Nephron (organoid): ENCODE data around the gene IL22.
A peak's percentile ranks its signal among the peaks of the same experiment; 100 is the strongest.

Experiments
- H3K27ac Mint-ChIP-seq, 3 experiments: 2 replicates each; pipeline ENCODE4 v1.8.0; 2020; ENCODE audit warnings: mixed read lengths in 3 of 3, mild to moderate bottlenecking in 2 of 3, moderate library complexity in 1 of 3
- H3K27me3 Mint-ChIP-seq: 2 replicates; pipeline ENCODE4 v1.8.0; 2021; ENCODE audit warnings: low read depth, mild to moderate bottlenecking, moderate library complexity, mixed read lengths
- H3K36me3 Mint-ChIP-seq: 2 replicates; pipeline ENCODE4 v1.8.0; 2020; ENCODE audit warnings: low read depth, mixed read lengths
- H3K4me1 Mint-ChIP-seq: 2 replicates; pipeline ENCODE4 v1.8.0; 2020; ENCODE audit warnings: mixed read lengths
- H3K4me3 Mint-ChIP-seq, 3 experiments: 2 replicates each; pipeline ENCODE4 v1.8.0; 2020; ENCODE audit warnings: mild to moderate bottlenecking in 3 of 3, mixed read lengths in 3 of 3, moderate library complexity in 2 of 3
- H3K9me3 Mint-ChIP-seq: 2 replicates; pipeline ENCODE4 v1.8.0; 2020; ENCODE audit warnings: mixed read lengths
- CTCF ChIP-seq, 3 experiments: fragments of 200-600 bp; sonication (generic); IDR thresholded peaks; one replicate each; pipeline ENCODE4 v1.5.0; 2021; ENCODE audit warnings: antibody characterized with exemption in 3 of 3; ENCODE audit not compliant: unreplicated experiment in 3 of 3

Gene IL22

GRCh38 chr12:68236421-68237059 is 16.9 kb downstream of the IL22 start:
- Mint-ChIP-seq H3K27ac (peak overlapping the region in 2 of 3 experiments; percentile 15 to 62), H3K9me3 (peaks cover 2% of the 10 kb centered on the region), H3K36me3 (no peaks in the 10 kb centered on the region), H3K27me3 (no peaks in the 10 kb centered on the region), H3K4me1 (peaks cover 38% of the 10 kb centered on the region), H3K4me3 (no peak overlapping the region)
- TF ChIP-seq CTCF (IDR thresholded peaks at IDR 0.05; ENCODE audit: unreplicated experiment in 3 of 3) = no peak

GRCh38 chr12:68235576-68235975 is 17.8 kb downstream of the IL22 start:
- Mint-ChIP-seq H3K4me1 (peaks cover 28% of the 10 kb centered on the region), H3K27ac (no peak overlapping the region), H3K4me3 (no peak overlapping the region), H3K9me3 (peaks cover 2% of the 10 kb centered on the region), H3K36me3 (no peaks in the 10 kb centered on the region), H3K27me3 (no peaks in the 10 kb centered on the region)
- TF ChIP-seq CTCF (IDR thresholded peaks at IDR 0.05; ENCODE audit: unreplicated experiment in 3 of 3) = no peak

GRCh38 chr12:68234140-68234539 is 19.3 kb downstream of the IL22 start:
- H3K27me3 Mint-ChIP-seq = no peaks in the 10 kb centered on the region
- H3K9me3 Mint-ChIP-seq = peaks cover 2% of the 10 kb centered on the region
- no peaks in the 10 kb centered on the region for H3K36me3 Mint-ChIP-seq
- H3K27ac Mint-ChIP-seq = no peak overlapping the region
- peaks cover 16% of the 10 kb centered on the region for H3K4me1 Mint-ChIP-seq
- TF ChIP-seq CTCF (IDR thresholded peaks at IDR 0.05; ENCODE audit: unreplicated experiment in 3 of 3) = no peak
- H3K4me3 Mint-ChIP-seq = no peak overlapping the region

- Mint-ChIP-seq H3K4me3 (no peak overlapping the region), H3K4me1 (peaks cover 16% of the 10 kb centered on the region), H3K36me3 (no peaks in the 10 kb centered on the region), H3K27ac (no peak overlapping the region), H3K9me3 (peaks cover 2% of the 10 kb centered on the region), H3K27me3 (no peaks in the 10 kb centered on the region)
- no peak for TF ChIP-seq CTCF (IDR thresholded peaks at IDR 0.05; ENCODE audit: unreplicated experiment in 3 of 3)
Measured at GRCh38 chr12:68233498-68233897, 19.9 kb downstream of the IL22 start.

- Mint-ChIP-seq H3K4me1 (peaks cover 2% of the 10 kb centered on the region), H3K4me3 (no peak overlapping the region), H3K9me3 (no peaks in the 10 kb centered on the region), H3K36me3 (no peaks in the 10 kb centered on the region), H3K27me3 (no peaks in the 10 kb centered on the region), H3K27ac (no peak overlapping the region)
- no peak for TF ChIP-seq CTCF (IDR thresholded peaks at IDR 0.05; ENCODE audit: unreplicated experiment in 3 of 3)
Measured at GRCh38 chr12:68231691-68232090, 21.7 kb downstream of the IL22 start.

- no peaks in the 10 kb centered on the region for H3K4me1 Mint-ChIP-seq
- TF ChIP-seq CTCF (IDR thresholded peaks at IDR 0.05; ENCODE audit: unreplicated experiment in 3 of 3) = no peak
- no peaks in the 10 kb centered on the region for H3K9me3 Mint-ChIP-seq
- H3K4me3 Mint-ChIP-seq = no peak overlapping the region
- H3K27ac Mint-ChIP-seq = no peak overlapping the region
- no peaks in the 10 kb centered on the region for H3K36me3 Mint-ChIP-seq
- H3K27me3 Mint-ChIP-seq = no peaks in the 10 kb centered on the region
Measured at GRCh38 chr12:68231229-68231628, 22.2 kb downstream of the IL22 start.
